Neural cell (in vitro differentiated cells): Measurements from ENCODE around the gene SYT6. TPM values are rescaled to one million over a fixed set of nuclear protein-coding genes. Genes with fewer than 3 reads are reported as not detected.

ENCODE experiments used
- H2AFZ ChIP-seq: fragments of 200-600, 300-800 bp; sonication (generic), shearing (Covaris generic); 2 replicates; pipeline ENCODE4 v1.6.0; 2014; ENCODE audit warnings: low read depth, mild to moderate bottlenecking, antibody characterized with exemption, low read length, moderate library complexity
- H3F3A ChIP-seq: fragments of 200-600 bp; shearing (Covaris generic); 2 replicates; pipeline ENCODE4 v1.6.1; 2016; ENCODE audit warnings: mild to moderate bottlenecking, moderate library complexity, mixed read lengths, antibody characterized with exemption, low read length; ENCODE audit not compliant: insufficient read depth, poor library complexity, severe bottlenecking
- H3K27ac ChIP-seq: fragments of 200-600, 300-800 bp; sonication (generic), shearing (Covaris generic); 2 replicates; pipeline ENCODE4 v1.5.1; 2014; ENCODE audit warnings: mild to moderate bottlenecking, low read length, moderate library complexity
- H3K27me3 ChIP-seq: fragments of 300-800, 200-600 bp; sonication (generic), shearing (Covaris generic); 2 replicates; pipeline ENCODE4 v1.6.0; 2014; ENCODE audit warnings: mild to moderate bottlenecking, low read depth, low read length, moderate library complexity; ENCODE audit not compliant: insufficient read depth
- H3K36me3 ChIP-seq: fragments of 300-800, 200-600 bp; sonication (generic), shearing (Covaris generic); 2 replicates; pipeline ENCODE4 v1.5.1; 2014; ENCODE audit warnings: mild to moderate bottlenecking, antibody characterized with exemption, low read length, moderate library complexity; ENCODE audit not compliant: insufficient read depth
- H3K4me2 ChIP-seq: fragments of 300-800, 200-600 bp; sonication (generic), shearing (Covaris generic); 2 replicates; pipeline ENCODE4 v1.6.0; 2014; ENCODE audit warnings: mild to moderate bottlenecking, low read length
- H3K4me3 ChIP-seq: fragments of 300-800, 200-600 bp; sonication (generic), shearing (Covaris generic); 2 replicates; pipeline ENCODE4 v1.5.1; 2014; ENCODE audit warnings: mild to moderate bottlenecking, low read length, moderate library complexity
- H3K79me2 ChIP-seq: fragments of 200-600 bp; shearing (Covaris generic); replicated peaks from 2 replicates; pipeline ENCODE4 v1.6.0; 2014; ENCODE audit warnings: mild to moderate bottlenecking, low read length, moderate library complexity; ENCODE audit not compliant: insufficient read depth
- H3K9ac ChIP-seq: fragments of 300-800, 200-600 bp; sonication (generic), shearing (Covaris generic); 2 replicates; pipeline ENCODE4 v1.6.1; 2016; ENCODE audit warnings: mild to moderate bottlenecking, low read length, mixed read lengths
- H3K9me2 ChIP-seq: fragments of 200-600 bp; shearing (Covaris generic); 2 replicates; pipeline ENCODE4 v1.6.1; 2016; ENCODE audit warnings: mild to moderate bottlenecking, low read length, mixed read lengths; ENCODE audit not compliant: insufficient read depth
- H3K9me3 ChIP-seq: fragments of 200-600, 300-800 bp; sonication (generic), shearing (Covaris generic); 2 replicates; pipeline ENCODE4 v1.6.1; 2016; ENCODE audit warnings: mild to moderate bottlenecking, mixed run types, low read length, moderate library complexity, mixed read lengths
- H4K20me1 ChIP-seq: fragments of 200-600 bp; shearing (Covaris generic); 2 replicates; pipeline ENCODE4 v1.6.1; 2016; ENCODE audit warnings: mild to moderate bottlenecking, mixed run types; ENCODE audit not compliant: insufficient read depth
- EP300 ChIP-seq: fragments of 450-650 bp; conservative IDR thresholded peaks from 2 replicates; pipeline ENCODE4 v1.6.1; 2014; ENCODE audit warnings: antibody characterized with exemption, mild to moderate bottlenecking, moderate library complexity; ENCODE audit not compliant: poor library complexity, severe bottlenecking
- EZH2 ChIP-seq: fragments of 200-600, 300-800 bp; shearing (Covaris generic), sonication (generic); IDR thresholded peaks from 2 replicates; pipeline ENCODE4 v1.6.1; 2014; ENCODE audit warnings: antibody characterized with exemption, low read length, borderline replicate concordance, mild to moderate bottlenecking; ENCODE audit not compliant: insufficient read depth, poor library complexity, severe bottlenecking
- MXI1 ChIP-seq: fragments of 450-650 bp; conservative IDR thresholded peaks from 2 replicates; pipeline ENCODE4 v1.6.1; 2014; ENCODE audit warnings: antibody characterized with exemption, mild to moderate bottlenecking; ENCODE audit not compliant: poor library complexity, severe bottlenecking
- POLR2AphosphoS5 ChIP-seq: IDR thresholded peaks from 2 replicates; pipeline ENCODE4 v1.6.1; 2012
- RAD21 ChIP-seq: fragments of 450-650 bp; conservative IDR thresholded peaks from 2 replicates; pipeline ENCODE4 v1.6.1; 2014; ENCODE audit warnings: antibody characterized with exemption, mild to moderate bottlenecking, moderate library complexity
- SMC3 ChIP-seq: fragments of 450-650 bp; conservative IDR thresholded peaks from 2 replicates; pipeline ENCODE4 v1.6.1; 2014; ENCODE audit warnings: antibody characterized with exemption, mild to moderate bottlenecking, moderate library complexity; ENCODE audit not compliant: poor library complexity
- TAF1 ChIP-seq: IDR thresholded peaks from 2 replicates; pipeline ENCODE4 v1.6.1; 2012; ENCODE audit warnings: low read depth
- polyA plus RNA-seq: library from polyadenylated mRNA; depleted of rRNA; stranded (reverse); fragments of >200 nt; gene quantifications from 2 replicates; pipeline ENCODE4 v1.2.3, GENCODE V29; 2014
- TF ChIP-seq, protein P1 (sequence below): fragments of 450-650 bp; IDR thresholded peaks from 2 replicates; pipeline ENCODE4 v1.5.1; 2014; ENCODE audit warnings: antibody characterized with exemption, mild to moderate bottlenecking, moderate library complexity; ENCODE audit not compliant: poor library complexity, severe bottlenecking
- TF ChIP-seq, protein P2 (sequence below): IDR thresholded peaks from 2 replicates; pipeline ENCODE4 v1.6.1; 2012; ENCODE audit warnings: borderline replicate concordance

SYT6 gene
- polyA plus RNA-seq, 1 donor from 2014 or later, result 8.1 TPM

DNA sequence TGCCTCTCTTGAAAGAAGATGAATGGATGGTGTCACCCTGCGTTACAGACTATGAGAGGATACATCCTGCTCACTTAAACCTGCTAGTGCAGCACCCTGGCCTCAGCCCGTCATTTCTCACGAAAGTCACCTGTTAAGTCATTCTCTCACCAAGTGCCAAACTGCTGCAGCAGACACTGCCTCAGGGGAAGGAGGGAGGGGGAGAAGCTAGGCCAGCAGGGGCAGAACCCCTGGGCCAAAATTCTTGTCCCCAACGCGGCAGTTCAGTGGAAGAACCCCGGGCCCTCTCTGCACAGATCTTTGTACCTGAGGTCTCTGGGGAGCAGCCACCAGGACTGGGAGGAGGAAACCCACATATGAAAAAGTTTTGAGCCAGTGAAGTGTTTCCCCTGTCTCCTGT, 37.6 kb downstream of the SYT6 start:
- Histone ChIP-seq H3K36me3 (no peaks in the 10 kb centered on the region), H2AFZ (no peak overlapping the region), H4K20me1 (no peaks in the 10 kb centered on the region), H3K27me3 (no peaks in the 10 kb centered on the region), H3K9ac (no peak overlapping the region), H3K79me2 (no peaks in the 10 kb centered on the region), H3F3A (no peaks in the 10 kb centered on the region), H3K27ac (no peak overlapping the region), H3K4me2 (no peak overlapping the region), H3K4me3 (no peak overlapping the region), H3K9me2 (no peaks in the 10 kb centered on the region), H3K9me3 (no peaks in the 10 kb centered on the region)
- no peak for TF ChIP-seq SMC3
- no peak for TF ChIP-seq EZH2
- no peak for TF ChIP-seq MXI1
- TF ChIP-seq RAD21, result no peak
- TF ChIP-seq EP300, result no peak
- TF ChIP-seq POLR2AphosphoS5, result no peak
- TF ChIP-seq TAF1, result no peak
- TF ChIP-seq, protein P1, sequence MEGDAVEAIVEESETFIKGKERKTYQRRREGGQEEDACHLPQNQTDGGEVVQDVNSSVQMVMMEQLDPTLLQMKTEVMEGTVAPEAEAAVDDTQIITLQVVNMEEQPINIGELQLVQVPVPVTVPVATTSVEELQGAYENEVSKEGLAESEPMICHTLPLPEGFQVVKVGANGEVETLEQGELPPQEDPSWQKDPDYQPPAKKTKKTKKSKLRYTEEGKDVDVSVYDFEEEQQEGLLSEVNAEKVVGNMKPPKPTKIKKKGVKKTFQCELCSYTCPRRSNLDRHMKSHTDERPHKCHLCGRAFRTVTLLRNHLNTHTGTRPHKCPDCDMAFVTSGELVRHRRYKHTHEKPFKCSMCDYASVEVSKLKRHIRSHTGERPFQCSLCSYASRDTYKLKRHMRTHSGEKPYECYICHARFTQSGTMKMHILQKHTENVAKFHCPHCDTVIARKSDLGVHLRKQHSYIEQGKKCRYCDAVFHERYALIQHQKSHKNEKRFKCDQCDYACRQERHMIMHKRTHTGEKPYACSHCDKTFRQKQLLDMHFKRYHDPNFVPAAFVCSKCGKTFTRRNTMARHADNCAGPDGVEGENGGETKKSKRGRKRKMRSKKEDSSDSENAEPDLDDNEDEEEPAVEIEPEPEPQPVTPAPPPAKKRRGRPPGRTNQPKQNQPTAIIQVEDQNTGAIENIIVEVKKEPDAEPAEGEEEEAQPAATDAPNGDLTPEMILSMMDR, result no peak

- Histone ChIP-seq H3K27me3 (no peaks in the 10 kb centered on the region), H3K9ac (no peak overlapping the region), H2AFZ (no peak overlapping the region), H3K79me2 (no peaks in the 10 kb centered on the region), H4K20me1 (no peaks in the 10 kb centered on the region), H3K27ac (no peak overlapping the region), H3K4me3 (no peak overlapping the region), H3K9me3 (no peaks in the 10 kb centered on the region), H3K4me2 (no peak overlapping the region), H3K9me2 (no peaks in the 10 kb centered on the region), H3F3A (no peaks in the 10 kb centered on the region), H3K36me3 (no peaks in the 10 kb centered on the region)
- TF ChIP-seq, protein P2, sequence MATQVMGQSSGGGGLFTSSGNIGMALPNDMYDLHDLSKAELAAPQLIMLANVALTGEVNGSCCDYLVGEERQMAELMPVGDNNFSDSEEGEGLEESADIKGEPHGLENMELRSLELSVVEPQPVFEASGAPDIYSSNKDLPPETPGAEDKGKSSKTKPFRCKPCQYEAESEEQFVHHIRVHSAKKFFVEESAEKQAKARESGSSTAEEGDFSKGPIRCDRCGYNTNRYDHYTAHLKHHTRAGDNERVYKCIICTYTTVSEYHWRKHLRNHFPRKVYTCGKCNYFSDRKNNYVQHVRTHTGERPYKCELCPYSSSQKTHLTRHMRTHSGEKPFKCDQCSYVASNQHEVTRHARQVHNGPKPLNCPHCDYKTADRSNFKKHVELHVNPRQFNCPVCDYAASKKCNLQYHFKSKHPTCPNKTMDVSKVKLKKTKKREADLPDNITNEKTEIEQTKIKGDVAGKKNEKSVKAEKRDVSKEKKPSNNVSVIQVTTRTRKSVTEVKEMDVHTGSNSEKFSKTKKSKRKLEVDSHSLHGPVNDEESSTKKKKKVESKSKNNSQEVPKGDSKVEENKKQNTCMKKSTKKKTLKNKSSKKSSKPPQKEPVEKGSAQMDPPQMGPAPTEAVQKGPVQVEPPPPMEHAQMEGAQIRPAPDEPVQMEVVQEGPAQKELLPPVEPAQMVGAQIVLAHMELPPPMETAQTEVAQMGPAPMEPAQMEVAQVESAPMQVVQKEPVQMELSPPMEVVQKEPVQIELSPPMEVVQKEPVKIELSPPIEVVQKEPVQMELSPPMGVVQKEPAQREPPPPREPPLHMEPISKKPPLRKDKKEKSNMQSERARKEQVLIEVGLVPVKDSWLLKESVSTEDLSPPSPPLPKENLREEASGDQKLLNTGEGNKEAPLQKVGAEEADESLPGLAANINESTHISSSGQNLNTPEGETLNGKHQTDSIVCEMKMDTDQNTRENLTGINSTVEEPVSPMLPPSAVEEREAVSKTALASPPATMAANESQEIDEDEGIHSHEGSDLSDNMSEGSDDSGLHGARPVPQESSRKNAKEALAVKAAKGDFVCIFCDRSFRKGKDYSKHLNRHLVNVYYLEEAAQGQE, result no peak
- no peak for TF ChIP-seq EP300
- TF ChIP-seq RAD21, result no peak
- TF ChIP-seq TAF1, result no peak
- no peak for TF ChIP-seq SMC3
- no peak for TF ChIP-seq MXI1
- no peak for TF ChIP-seq POLR2AphosphoS5
- TF ChIP-seq EZH2, result no peak
- TF ChIP-seq, protein P1, result no peak
These were observed 39.2 kb downstream of the SYT6 start for GRCh38 chr1:114114185-114115094.
